Keratinocyte (primary cell): ENCODE measurements around the gene SELENOO. TPM values are rescaled to one million over a fixed set of nuclear protein-coding genes. Genes with fewer than 3 reads are reported as not detected.
A peak's percentile ranks its signal among the peaks of the same experiment; 100 is the strongest.

Experiments
- DNase-seq: peaks from one replicate; pipeline ENCODE4 v3.0.0-alpha.2; 2011; ENCODE audit warnings: low read depth, missing footprints, low spot score
- FAIRE-seq: peaks from 2 replicates; lab custom pipeline; 2011; peaks lifted over from hg19 to GRCh38; lab: Jason Lieb, UNC
- H2AFZ ChIP-seq: 2 replicates; pipeline ENCODE4 v1.6.0; 2012; ENCODE audit warnings: low read length, control low read depth, inconsistent platforms; ENCODE audit not compliant: control insufficient read depth
- H3K27ac ChIP-seq: 2 replicates; pipeline ENCODE4 v1.5.1; 2011; ENCODE audit warnings: low read length; ENCODE audit not compliant: control insufficient read depth, insufficient read depth
- H3K27me3 ChIP-seq: 3 replicates; pipeline ENCODE4 v1.6.0; 2011; ENCODE audit warnings: low read length; ENCODE audit not compliant: control insufficient read depth, insufficient read depth; ENCODE audit errors: extremely low read depth
- H3K36me3 ChIP-seq, 2 experiments: 2 replicates in 1 of 2; 3 replicates in 1 of 2; pipeline ENCODE4 v1.5.1; 2011; ENCODE audit warnings: low read length in 2 of 2, mild to moderate bottlenecking in 1 of 2; ENCODE audit not compliant: control insufficient read depth in 2 of 2, insufficient read depth in 2 of 2; ENCODE audit errors: extremely low read depth in 1 of 2
- H3K4me1 ChIP-seq: 3 replicates; pipeline ENCODE4 v1.5.1; 2011; ENCODE audit warnings: low read length; ENCODE audit not compliant: control insufficient read depth, insufficient read depth; ENCODE audit errors: extremely low read depth
- H3K4me2 ChIP-seq: 3 replicates; pipeline ENCODE4 v1.6.0; 2011; ENCODE audit warnings: low read depth, low read length; ENCODE audit not compliant: control insufficient read depth, insufficient read depth; ENCODE audit errors: extremely low read depth
- H3K4me3 ChIP-seq, 3 experiments: fragments of 200-600 bp in 1 of 3; sonication (generic) in 1 of 3; 2 replicates in 2 of 3; 3 replicates in 1 of 3; pipeline ENCODE4 v1.5.1; 2011 to 2016; ENCODE audit warnings: low read length in 3 of 3, mild to moderate bottlenecking in 3 of 3, control low read depth in 2 of 3, inconsistent platforms in 1 of 3, low read depth in 1 of 3, mixed read lengths in 1 of 3, mixed run types in 1 of 3, moderate library complexity in 1 of 3; ENCODE audit not compliant: control insufficient read depth in 2 of 3, insufficient read depth in 2 of 3; ENCODE audit errors: extremely low read depth in 1 of 3
- H3K79me2 ChIP-seq: 2 replicates; pipeline ENCODE4 v1.6.0; 2012; ENCODE audit warnings: low read length; ENCODE audit not compliant: control insufficient read depth, insufficient read depth
- H3K9ac ChIP-seq: 3 replicates; pipeline ENCODE4 v1.6.0; 2011; ENCODE audit warnings: low read length; ENCODE audit not compliant: control insufficient read depth, insufficient read depth; ENCODE audit errors: extremely low read depth
- H3K9me1 ChIP-seq: 3 replicates; pipeline ENCODE4 v1.6.0; 2011; ENCODE audit warnings: low read length; ENCODE audit not compliant: control insufficient read depth, insufficient read depth; ENCODE audit errors: extremely low read depth
- H3K9me3 ChIP-seq: 2 replicates; pipeline ENCODE4 v1.5.1; 2012; ENCODE audit warnings: low read depth, low read length; ENCODE audit not compliant: control insufficient read depth
- H4K20me1 ChIP-seq: 3 replicates; pipeline ENCODE4 v1.6.0; 2011; ENCODE audit warnings: low read length; ENCODE audit not compliant: control insufficient read depth, insufficient read depth; ENCODE audit errors: extremely low read depth
- CTCF ChIP-seq, 3 experiments: IDR thresholded peaks in 1 of 3; conservative IDR thresholded peaks in 1 of 3; optimal IDR thresholded peaks in 1 of 3; 2 replicates in 2 of 3; 3 replicates in 1 of 3; pipeline versions ENCODE3 to v1.5.1; 2011; ENCODE audit warnings: low read length in 3 of 3, mild to moderate bottlenecking in 3 of 3, moderate library complexity in 2 of 3, control low read depth in 1 of 3, inconsistent platforms in 1 of 3; ENCODE audit not compliant: insufficient read depth in 2 of 3; ENCODE audit errors: extremely low read depth in 1 of 3
- EZH2 ChIP-seq: IDR thresholded peaks from one replicate; pipeline ENCODE4 v1.6.1; 2012; ENCODE audit warnings: inconsistent platforms, mild to moderate bottlenecking, low read length, moderate library complexity
- dilution Hi-C: fragments of 300-500 bp; cut with MboI; formaldehyde crosslinking; loops from one replicate; pipeline ENCODE4 v1.7.0; 2020; ENCODE audit warnings: low sequenced_read_pairs; ENCODE audit not compliant: extremely low pct_ligation_motif_present
- polyA plus RNA-seq, 5 experiments: library from polyadenylated mRNA; depleted of rRNA in 3 of 5; stranded (reverse) in 3 of 5; stranded (forward) in 1 of 5; unstranded in 1 of 5; fragments of >200 nt; gene quantifications; 1 replicate in 1 of 5; 2 replicates in 3 of 5; 3 replicates in 1 of 5; pipeline versions ENCODE4 v1.2.1 to v1.2.3, GENCODE V29; 2011 to 2012; ENCODE audit warnings: missing spikeins in 2 of 5, low read depth in 1 of 5, low replicate concordance in 1 of 5

SELENOO gene
- polyA plus RNA-seq, 1 donor (not counting 4 experiments of a cell fraction or from before 2014, with no cell fraction given) = 14.4 TPM

- H3K79me2 ChIP-seq = peaks cover 18% of the 10 kb centered on the region
- peaks cover 10% of the 10 kb centered on the region for H4K20me1 ChIP-seq
- H2AFZ ChIP-seq = no peak overlapping the region
- H3K4me2 ChIP-seq = no peak overlapping the region
- no peak overlapping the region for H3K27ac ChIP-seq
- TF ChIP-seq CTCF (optimal IDR thresholded peaks at IDR 0.05 in 1 of 3, IDR thresholded peaks at IDR 0.05 in 1 of 3, conservative IDR thresholded peaks at IDR 0.05 in 1 of 3; ENCODE audit: extremely low read depth in 1 of 3, insufficient read depth in 2 of 3, low read length in 3 of 3) (no peak), EZH2 (no peak)
- DNase-seq (no peak), FAIRE-seq (no peak)
- no peaks in the 10 kb centered on the region for H3K9me3 ChIP-seq
- no peak overlapping the region for H3K4me3 ChIP-seq
- dilution Hi-C loops = no loop called here
- peaks cover 18 to 25% of the 10 kb centered on the region in 2 experiments for H3K36me3 ChIP-seq
- no peaks in the 10 kb centered on the region for H3K27me3 ChIP-seq
- H3K9ac ChIP-seq = no peak overlapping the region
- peaks cover 3% of the 10 kb centered on the region for H3K9me1 ChIP-seq
- H3K4me1 ChIP-seq = peaks cover 6% of the 10 kb centered on the region
These were observed 5.2 kb downstream of the SELENOO start for GRCh38 chr22:50205781-50206569.

DNA sequence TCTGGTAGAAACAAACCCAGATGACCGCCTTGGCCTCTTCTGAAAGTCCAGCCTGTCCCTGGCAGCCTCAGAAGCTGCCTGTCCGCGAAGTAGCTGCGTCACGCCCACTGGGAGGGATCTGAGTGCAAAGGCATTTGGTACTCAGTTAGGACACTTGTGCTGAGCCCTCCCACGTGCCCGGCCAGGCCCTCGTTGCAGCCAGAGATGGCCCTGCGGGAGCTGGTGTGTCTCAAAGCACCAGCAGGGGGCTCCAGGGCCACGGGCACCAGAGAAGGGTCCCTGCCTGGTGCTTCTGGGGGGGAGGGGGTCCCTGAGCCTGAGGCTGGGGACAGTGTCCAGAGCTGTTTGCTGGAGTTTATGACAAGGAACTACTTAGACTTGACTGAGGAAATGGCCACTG is 5.8 kb downstream of the SELENOO start:
- DNase-seq (no peak), FAIRE-seq (no peak)
- no peaks in the 10 kb centered on the region for H3K27me3 ChIP-seq
- peaks cover 10% of the 10 kb centered on the region for H4K20me1 ChIP-seq
- dilution Hi-C loops = no loop called here
- H3K4me3 ChIP-seq = no peak overlapping the region
- no peak for TF ChIP-seq EZH2
- TF ChIP-seq CTCF (optimal IDR thresholded peaks at IDR 0.05 in 1 of 3, IDR thresholded peaks at IDR 0.05 in 1 of 3, conservative IDR thresholded peaks at IDR 0.05 in 1 of 3; ENCODE audit: extremely low read depth in 1 of 3, insufficient read depth in 2 of 3, low read length in 3 of 3) = peak; percentile 27 to 52 (median 47)
- H3K36me3 ChIP-seq = peaks cover 18 to 27% of the 10 kb centered on the region in 2 experiments
- peaks cover 5% of the 10 kb centered on the region for H3K9me1 ChIP-seq
- H2AFZ ChIP-seq = no peak overlapping the region
- H3K9me3 ChIP-seq = no peaks in the 10 kb centered on the region
- H3K4me1 ChIP-seq = peaks cover 11% of the 10 kb centered on the region
- H3K79me2 ChIP-seq = peaks cover 16% of the 10 kb centered on the region
- H3K9ac ChIP-seq = no peak overlapping the region
- H3K27ac ChIP-seq = no peak overlapping the region
- H3K4me2 ChIP-seq = no peak overlapping the region
